Coronary artery (tissue), 2 donors: ENCODE data around the gene CCR8.

ENCODE experiments used
- DNase-seq: peaks from one replicate; pipeline ENCODE4 v3.0.0-alpha.2; 2017; ENCODE audit warnings: low spot score
- H3K27ac ChIP-seq, 2 donors: fragments of 200-600 bp; sonication (generic); one replicate each; pipeline ENCODE4 v1.5.1; 2016 to 2019
- H3K4me3 ChIP-seq: fragments of 200-600 bp; sonication (generic); 2 replicates; pipeline ENCODE4 v1.5.1; 2016; ENCODE audit warnings: mild to moderate bottlenecking, moderate library complexity
- CTCF ChIP-seq: fragments of 200-600 bp; sonication (generic); IDR thresholded peaks from one replicate; pipeline ENCODE4 v1.5.1; 2019; ENCODE audit warnings: antibody characterized with exemption

The CCR8 gene

DNA sequence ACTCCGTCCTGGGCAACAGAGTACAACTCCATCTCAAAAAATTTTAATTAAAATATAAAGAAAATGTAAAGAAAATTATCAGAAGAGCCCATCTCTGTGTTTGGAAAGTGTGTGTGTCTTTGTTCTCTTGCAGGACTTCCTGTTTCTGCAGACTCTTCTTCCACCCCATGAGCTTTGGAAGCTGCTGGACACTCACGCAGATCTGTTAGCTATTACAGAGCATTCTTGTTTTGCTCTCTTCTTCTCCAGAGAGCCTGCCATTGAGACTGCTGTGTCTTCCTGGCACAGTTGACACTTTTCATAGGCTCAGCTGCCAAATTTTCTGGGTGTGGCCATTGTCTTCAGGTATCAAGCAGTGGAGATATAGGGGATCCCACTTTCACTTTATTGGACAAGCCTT is 6.0 kb upstream of the CCR8 start:
- H3K4me3 ChIP-seq: no peak overlapping the region
- no peak overlapping the region for H3K27ac ChIP-seq
- TF ChIP-seq CTCF: no peak
- no peak for DNase-seq

DNA sequence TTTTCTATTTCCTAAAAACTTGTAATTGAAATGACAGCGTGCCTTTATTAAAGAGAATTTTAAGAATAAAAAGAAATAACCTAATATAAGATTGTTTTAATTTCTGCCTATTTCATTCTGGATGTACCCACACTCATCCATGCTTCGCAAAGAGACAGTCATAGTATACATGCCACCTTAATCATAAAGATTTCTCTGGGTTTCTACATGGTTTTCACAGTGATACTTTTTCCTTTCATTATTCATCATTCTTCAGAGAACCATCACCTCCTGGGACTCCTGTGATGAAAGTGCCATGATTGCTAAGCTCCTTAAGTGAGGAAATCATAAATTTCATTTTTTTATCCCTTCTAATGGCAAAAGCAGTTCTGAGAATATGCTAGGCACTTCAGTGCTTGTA is 4.3 kb upstream of the CCR8 start:
- no peak for DNase-seq
- Histone ChIP-seq H3K27ac (no peak overlapping the region), H3K4me3 (no peak overlapping the region)
- TF ChIP-seq CTCF: no peak

DNA sequence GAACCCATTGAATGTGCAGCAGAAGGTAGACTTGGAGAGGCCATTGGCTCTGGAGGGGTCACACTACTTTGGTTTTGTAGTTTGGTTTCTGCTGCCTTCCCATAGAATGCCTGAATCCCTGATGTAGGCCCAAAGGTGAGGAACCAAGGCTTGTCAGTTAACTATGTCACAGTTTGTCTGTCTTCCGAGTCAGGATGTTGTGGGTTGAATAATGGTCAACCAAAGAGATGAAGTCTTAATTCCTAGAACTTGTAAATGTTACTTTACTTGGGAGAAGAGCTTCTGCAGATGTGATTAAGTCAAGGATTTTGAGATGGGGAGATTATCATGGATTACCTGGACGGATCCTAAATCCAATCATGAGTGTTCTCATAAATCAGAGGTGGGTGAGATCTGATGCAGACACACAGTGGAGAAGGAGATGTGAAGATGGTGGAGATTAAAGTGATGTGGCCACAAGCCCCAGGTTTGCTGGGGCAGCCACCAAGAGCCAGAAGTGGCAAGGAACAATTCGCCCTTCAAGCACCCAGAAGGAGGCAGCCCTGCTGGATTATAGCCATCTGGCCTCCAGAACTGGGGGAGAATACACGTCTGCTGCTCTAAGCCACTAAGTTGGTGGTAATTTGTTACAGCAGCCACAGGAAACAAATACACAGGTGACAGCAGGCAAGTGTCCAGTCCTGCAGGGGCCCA is 2.3 kb upstream of the CCR8 start:
- DNase-seq: no peak
- no peak overlapping the region for H3K4me3 ChIP-seq
- no peak overlapping the region for H3K27ac ChIP-seq
- TF ChIP-seq CTCF: no peak

GRCh38 chr3:39327746-39328349 is 1.7 kb upstream of the CCR8 start:
- no peak overlapping the region for H3K4me3 ChIP-seq
- no peak for TF ChIP-seq CTCF
- no peak for DNase-seq
- no peak overlapping the region for H3K27ac ChIP-seq

GRCh38 chr3:39330824-39331223 is 1.3 kb downstream of the CCR8 start:
- no peak for TF ChIP-seq CTCF
- H3K4me3 ChIP-seq: no peak overlapping the region
- H3K27ac ChIP-seq: no peak overlapping the region
- no peak for DNase-seq

DNA sequence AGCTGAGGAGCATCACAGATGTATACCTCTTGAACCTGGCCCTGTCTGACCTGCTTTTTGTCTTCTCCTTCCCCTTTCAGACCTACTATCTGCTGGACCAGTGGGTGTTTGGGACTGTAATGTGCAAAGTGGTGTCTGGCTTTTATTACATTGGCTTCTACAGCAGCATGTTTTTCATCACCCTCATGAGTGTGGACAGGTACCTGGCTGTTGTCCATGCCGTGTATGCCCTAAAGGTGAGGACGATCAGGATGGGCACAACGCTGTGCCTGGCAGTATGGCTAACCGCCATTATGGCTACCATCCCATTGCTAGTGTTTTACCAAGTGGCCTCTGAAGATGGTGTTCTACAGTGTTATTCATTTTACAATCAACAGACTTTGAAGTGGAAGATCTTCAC is 3.0 kb downstream of the CCR8 start:
- TF ChIP-seq CTCF: no peak
- H3K4me3 ChIP-seq: no peak overlapping the region
- no peak overlapping the region for H3K27ac ChIP-seq
- DNase-seq: no peak

GRCh38 chr3:39333607-39334006 is 4.1 kb downstream of the CCR8 start:
- DNase-seq: no peak
- no peak overlapping the region for H3K4me3 ChIP-seq

More at GRCh38 chr3:39333607-39334006, 4.1 kb downstream of the CCR8 start:
- TF ChIP-seq CTCF: no peak
- no peak overlapping the region for H3K27ac ChIP-seq
